Measurements from ENCODE around the gene CLDN6.

CLDN6 gene

DNA sequence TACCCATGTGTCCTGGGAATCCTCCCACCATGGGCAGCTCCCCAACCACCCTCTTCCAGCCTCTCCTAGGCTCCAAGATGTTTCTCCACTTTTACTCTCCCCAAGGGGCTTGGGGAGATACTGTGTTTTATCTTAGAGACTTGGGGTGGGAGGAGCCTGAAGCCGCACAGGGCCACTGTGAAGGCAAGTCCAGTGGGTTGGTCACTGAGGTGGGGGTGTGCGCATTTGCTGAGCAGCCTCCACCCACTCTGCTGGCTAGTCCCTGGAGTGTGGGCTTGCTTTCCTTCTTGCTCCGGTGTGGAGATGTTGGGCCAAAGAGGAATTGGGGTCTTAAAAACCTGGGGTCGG lies 9.3 kb downstream of the CLDN6 start:
- H3K27ac ChIP-seq, result no peak overlapping the region
- TF ChIP-seq ZFX (IDR thresholded peaks at IDR 0.05; ENCODE audit: borderline replicate concordance), result no peak
- TF ChIP-seq, protein P1, sequence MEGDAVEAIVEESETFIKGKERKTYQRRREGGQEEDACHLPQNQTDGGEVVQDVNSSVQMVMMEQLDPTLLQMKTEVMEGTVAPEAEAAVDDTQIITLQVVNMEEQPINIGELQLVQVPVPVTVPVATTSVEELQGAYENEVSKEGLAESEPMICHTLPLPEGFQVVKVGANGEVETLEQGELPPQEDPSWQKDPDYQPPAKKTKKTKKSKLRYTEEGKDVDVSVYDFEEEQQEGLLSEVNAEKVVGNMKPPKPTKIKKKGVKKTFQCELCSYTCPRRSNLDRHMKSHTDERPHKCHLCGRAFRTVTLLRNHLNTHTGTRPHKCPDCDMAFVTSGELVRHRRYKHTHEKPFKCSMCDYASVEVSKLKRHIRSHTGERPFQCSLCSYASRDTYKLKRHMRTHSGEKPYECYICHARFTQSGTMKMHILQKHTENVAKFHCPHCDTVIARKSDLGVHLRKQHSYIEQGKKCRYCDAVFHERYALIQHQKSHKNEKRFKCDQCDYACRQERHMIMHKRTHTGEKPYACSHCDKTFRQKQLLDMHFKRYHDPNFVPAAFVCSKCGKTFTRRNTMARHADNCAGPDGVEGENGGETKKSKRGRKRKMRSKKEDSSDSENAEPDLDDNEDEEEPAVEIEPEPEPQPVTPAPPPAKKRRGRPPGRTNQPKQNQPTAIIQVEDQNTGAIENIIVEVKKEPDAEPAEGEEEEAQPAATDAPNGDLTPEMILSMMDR (IDR thresholded peaks at IDR 0.05), result no peak

GRCh38 chr16:3007957-3008689 lies 9.9 kb downstream of the CLDN6 start:
- no peak overlapping the region for H3K27ac ChIP-seq
- TF ChIP-seq, protein P1 (IDR thresholded peaks at IDR 0.05), result no peak
- TF ChIP-seq ZFX (IDR thresholded peaks at IDR 0.05; ENCODE audit: borderline replicate concordance), result no peak

DNA sequence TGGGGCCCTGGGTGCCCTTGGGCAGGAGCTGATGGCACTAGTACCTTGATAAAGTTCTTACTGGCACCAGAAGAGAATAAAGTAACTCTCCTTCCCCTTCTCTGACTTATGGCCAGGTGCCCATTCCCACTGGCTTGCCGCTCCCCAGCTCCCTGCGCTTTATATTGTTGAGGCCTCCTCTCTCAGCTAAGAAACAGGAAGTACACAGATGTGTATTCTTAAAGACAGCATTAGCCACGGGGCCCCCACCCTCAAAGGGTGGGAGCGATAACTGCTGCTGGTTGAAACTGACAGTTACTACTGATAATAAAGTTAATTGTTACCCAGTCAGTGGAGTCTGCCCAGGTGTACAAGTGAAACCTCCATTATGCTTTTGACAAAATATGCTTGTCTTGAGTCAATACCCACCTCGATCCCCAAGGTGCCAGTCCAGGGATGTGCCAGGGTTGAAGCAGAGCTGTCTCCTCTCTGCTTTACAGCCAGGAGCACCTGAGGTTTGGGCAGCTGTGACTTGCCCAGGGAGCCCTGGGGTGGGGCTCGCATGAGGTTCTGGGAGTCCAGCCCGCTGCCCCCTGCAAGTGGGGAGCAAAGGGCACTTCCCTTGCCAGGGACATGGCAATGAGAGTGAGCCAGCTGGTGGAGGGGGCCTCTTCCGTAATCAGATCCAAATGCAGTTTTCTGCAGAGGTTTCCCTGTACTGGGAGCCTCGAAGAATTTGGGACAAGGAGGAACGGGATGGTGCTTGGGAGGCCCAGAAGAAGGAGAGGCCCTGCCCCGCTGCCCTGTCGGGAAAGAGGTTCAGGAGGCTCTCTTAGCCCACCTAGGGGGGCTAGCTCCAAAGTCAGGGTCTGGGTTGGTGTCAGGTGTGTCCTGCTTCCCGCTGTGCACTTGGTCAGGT lies 10.7 kb downstream of the CLDN6 start:
- H3K27ac ChIP-seq, result no peak overlapping the region
- TF ChIP-seq ZFX (IDR thresholded peaks at IDR 0.05; ENCODE audit: borderline replicate concordance), result no peak
- TF ChIP-seq, protein P1 (IDR thresholded peaks at IDR 0.05), result no peak

GRCh38 chr16:3004781-3005284 lies 13.2 kb downstream of the CLDN6 start:
- H3K27ac ChIP-seq, result peak overlapping the region; percentile 56

GRCh38 chr16:3004319-3004718 lies 13.7 kb downstream of the CLDN6 start:
- no peak for TF ChIP-seq ZFX (IDR thresholded peaks at IDR 0.05; ENCODE audit: borderline replicate concordance)
- TF ChIP-seq, protein P1 (IDR thresholded peaks at IDR 0.05), result no peak
- peak overlapping the region; percentile 56 for H3K27ac ChIP-seq

More at GRCh38 chr16:3004781-3005284, 13.2 kb downstream of the CLDN6 start:
- TF ChIP-seq, protein P1 (IDR thresholded peaks at IDR 0.05), result no peak

- peak overlapping the region; percentile 56 for H3K27ac ChIP-seq
- TF ChIP-seq ZFX (IDR thresholded peaks at IDR 0.05; ENCODE audit: borderline replicate concordance), result no peak
- TF ChIP-seq, protein P1 (IDR thresholded peaks at IDR 0.05), result peak; percentile 81
Observed at GRCh38 chr16:3003582-3004270, 14.3 kb downstream of the CLDN6 start.

Data from 22Rv1 (cell line).